ENCODE measurements around the gene FSIP2. TPM values are rescaled to one million over a fixed set of nuclear protein-coding genes. Genes with fewer than 3 reads are reported as not detected.
A peak's percentile ranks its signal among the peaks of the same experiment; 100 is the strongest.

FSIP2 gene
- 1 to 10 TPM; 4.4 to 5.9 TPM for total RNA-seq

- no peaks in the 10 kb centered on the region for H3K9me3 ChIP-seq
- no peaks in the 10 kb centered on the region for H3K4me1 ChIP-seq
- no peaks in the 10 kb centered on the region for H3K36me3 ChIP-seq
- no peak within 1 kb of the TSS for H3K27ac ChIP-seq
- H3K27me3 ChIP-seq = no peaks in the 10 kb centered on the region
- no peak within 1 kb of the TSS for H3K9ac ChIP-seq (ENCODE audit: low read depth in 2 of 2, low read length in 2 of 2)
- DNase-seq = peak; percentile 89
- intact Hi-C loops (cut with DNase I) = loop anchor here (5.0 kb wide), 1 partner anchor 447 kb away; no protein-coding TSS in a partner anchor
- H3K4me3 ChIP-seq = peak within 1 kb of the TSS; percentile 30
- TF ChIP-seq CTCF (IDR thresholded peaks at IDR 0.05) = peak; percentile 85
These were observed at the start of gene FSIP2 for GRCh38 chr2:185738679-185739472. Gene FSIP2, plus strand, starts transcription at chr2:185738804. Its CDS starts 91 bp downstream, at chr2:185738895.

- no peak for TF ChIP-seq CTCF (IDR thresholded peaks at IDR 0.05)
- Histone ChIP-seq H3K27ac (no peak overlapping the region), H3K9me3 (no peaks in the 10 kb centered on the region), H3K36me3 (no peaks in the 10 kb centered on the region), H3K27me3 (no peaks in the 10 kb centered on the region), H3K4me3 (no peak overlapping the region), H3K4me1 (no peaks in the 10 kb centered on the region), H3K9ac (ENCODE audit: low read depth in 2 of 2, low read length in 2 of 2) (no peak overlapping the region)
- intact Hi-C loops (cut with DNase I) = no loop called here
- DNase-seq = no peak
These were observed 48.6 kb upstream of the FSIP2 start for GRCh38 chr2:185689906-185690539.

- Histone ChIP-seq H3K4me1 (no peaks in the 10 kb centered on the region), H3K4me3 (no peak overlapping the region), H3K9ac (ENCODE audit: low read depth in 2 of 2, low read length in 2 of 2) (no peak overlapping the region), H3K27me3 (no peaks in the 10 kb centered on the region), H3K27ac (no peak overlapping the region), H3K9me3 (no peaks in the 10 kb centered on the region), H3K36me3 (no peaks in the 10 kb centered on the region)
- no peak for TF ChIP-seq CTCF (IDR thresholded peaks at IDR 0.05)
- DNase-seq = no peak
- intact Hi-C loops (cut with DNase I) = no loop called here
These were observed 42.8 kb upstream of the FSIP2 start for GRCh38 chr2:185695711-185696235.

GRCh38 chr2:185700883-185701282 is 37.7 kb upstream of the FSIP2 start:
- Histone ChIP-seq H3K27ac (no peak overlapping the region), H3K4me3 (no peak overlapping the region), H3K9me3 (no peaks in the 10 kb centered on the region), H3K4me1 (no peaks in the 10 kb centered on the region), H3K9ac (ENCODE audit: low read depth in 2 of 2, low read length in 2 of 2) (no peak overlapping the region), H3K36me3 (no peaks in the 10 kb centered on the region), H3K27me3 (no peaks in the 10 kb centered on the region)
- intact Hi-C loops (cut with DNase I) = no loop called here
- DNase-seq = no peak
- TF ChIP-seq CTCF (IDR thresholded peaks at IDR 0.05) = no peak

GRCh38 chr2:185734658-185735057 is 3.9 kb upstream of the FSIP2 start:
- H3K9me3 ChIP-seq = no peaks in the 10 kb centered on the region
- intact Hi-C loops (cut with DNase I) = loop anchor here (5.0 kb wide), 1 partner anchor 442 kb away; no protein-coding TSS in a partner anchor
- no peak overlapping the region for H3K27ac ChIP-seq
- H3K4me1 ChIP-seq = no peaks in the 10 kb centered on the region
- TF ChIP-seq CTCF (IDR thresholded peaks at IDR 0.05) = no peak
- DNase-seq = no peak
- no peak overlapping the region for H3K4me3 ChIP-seq
- no peaks in the 10 kb centered on the region for H3K36me3 ChIP-seq
- no peak overlapping the region for H3K9ac ChIP-seq (ENCODE audit: low read depth in 2 of 2, low read length in 2 of 2)
- H3K27me3 ChIP-seq = no peaks in the 10 kb centered on the region
